ENCODE measurements around the gene SPATA21. TPM values are rescaled to one million over a fixed set of nuclear protein-coding genes. Genes with fewer than 3 reads are reported as not detected.

The SPATA21 gene
- total RNA-seq, 1 experiment from 2014 or later, result not detected

DNA sequence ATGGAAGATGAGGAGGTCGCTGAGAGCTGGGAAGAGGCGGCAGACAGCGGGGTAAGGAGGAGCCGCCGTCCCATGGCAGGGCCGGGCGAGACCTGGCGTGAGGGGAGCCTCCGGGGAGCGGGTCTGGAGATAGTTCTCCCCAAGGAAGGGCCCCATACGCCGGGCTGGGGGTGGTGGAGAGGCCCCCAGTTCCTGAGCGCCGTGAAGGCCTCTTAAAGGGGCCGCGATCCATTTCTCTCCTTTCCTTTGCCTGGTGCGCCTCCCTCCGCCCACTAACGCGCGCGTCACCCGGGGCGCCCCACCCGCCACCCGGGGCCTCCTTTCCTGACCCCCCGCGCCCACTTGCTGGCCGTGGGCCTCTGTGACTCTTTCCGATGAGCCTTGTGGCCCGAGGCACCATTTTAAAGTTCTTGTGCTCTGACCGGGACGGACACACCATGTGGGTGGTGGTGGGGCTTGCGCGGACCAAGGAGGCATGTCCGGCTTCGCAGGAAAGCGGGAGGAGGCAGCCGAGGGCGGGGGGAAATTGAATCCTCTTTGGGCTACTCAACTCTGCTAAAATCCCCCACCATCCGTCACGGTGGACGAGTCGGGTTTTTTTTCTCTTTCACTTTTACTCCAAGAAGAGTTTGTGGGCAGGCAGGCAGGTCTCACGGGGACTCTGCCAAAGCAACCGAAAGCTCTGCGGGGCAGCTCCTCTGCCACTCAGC is 69.8 kb downstream of the SPATA21 start (continued):
- TF ChIP-seq, protein P1, sequence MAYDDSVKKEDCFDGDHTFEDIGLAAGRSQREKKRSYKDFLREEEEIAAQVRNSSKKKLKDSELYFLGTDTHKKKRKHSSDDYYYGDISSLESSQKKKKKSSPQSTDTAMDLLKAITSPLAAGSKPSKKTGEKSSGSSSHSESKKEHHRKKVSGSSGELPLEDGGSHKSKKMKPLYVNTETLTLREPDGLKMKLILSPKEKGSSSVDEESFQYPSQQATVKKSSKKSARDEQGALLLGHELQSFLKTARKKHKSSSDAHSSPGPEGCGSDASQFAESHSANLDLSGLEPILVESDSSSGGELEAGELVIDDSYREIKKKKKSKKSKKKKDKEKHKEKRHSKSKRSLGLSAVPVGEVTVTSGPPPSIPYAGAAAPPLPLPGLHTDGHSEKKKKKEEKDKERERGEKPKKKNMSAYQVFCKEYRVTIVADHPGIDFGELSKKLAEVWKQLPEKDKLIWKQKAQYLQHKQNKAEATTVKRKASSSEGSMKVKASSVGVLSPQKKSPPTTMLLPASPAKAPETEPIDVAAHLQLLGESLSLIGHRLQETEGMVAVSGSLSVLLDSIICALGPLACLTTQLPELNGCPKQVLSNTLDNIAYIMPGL (CRISPR knock-in tag; IDR thresholded peaks at IDR 0.05), result 0 out of 2 replicates have a peak, but pooled peaks have one; percentile 22
- TF ChIP-seq, protein P2, sequence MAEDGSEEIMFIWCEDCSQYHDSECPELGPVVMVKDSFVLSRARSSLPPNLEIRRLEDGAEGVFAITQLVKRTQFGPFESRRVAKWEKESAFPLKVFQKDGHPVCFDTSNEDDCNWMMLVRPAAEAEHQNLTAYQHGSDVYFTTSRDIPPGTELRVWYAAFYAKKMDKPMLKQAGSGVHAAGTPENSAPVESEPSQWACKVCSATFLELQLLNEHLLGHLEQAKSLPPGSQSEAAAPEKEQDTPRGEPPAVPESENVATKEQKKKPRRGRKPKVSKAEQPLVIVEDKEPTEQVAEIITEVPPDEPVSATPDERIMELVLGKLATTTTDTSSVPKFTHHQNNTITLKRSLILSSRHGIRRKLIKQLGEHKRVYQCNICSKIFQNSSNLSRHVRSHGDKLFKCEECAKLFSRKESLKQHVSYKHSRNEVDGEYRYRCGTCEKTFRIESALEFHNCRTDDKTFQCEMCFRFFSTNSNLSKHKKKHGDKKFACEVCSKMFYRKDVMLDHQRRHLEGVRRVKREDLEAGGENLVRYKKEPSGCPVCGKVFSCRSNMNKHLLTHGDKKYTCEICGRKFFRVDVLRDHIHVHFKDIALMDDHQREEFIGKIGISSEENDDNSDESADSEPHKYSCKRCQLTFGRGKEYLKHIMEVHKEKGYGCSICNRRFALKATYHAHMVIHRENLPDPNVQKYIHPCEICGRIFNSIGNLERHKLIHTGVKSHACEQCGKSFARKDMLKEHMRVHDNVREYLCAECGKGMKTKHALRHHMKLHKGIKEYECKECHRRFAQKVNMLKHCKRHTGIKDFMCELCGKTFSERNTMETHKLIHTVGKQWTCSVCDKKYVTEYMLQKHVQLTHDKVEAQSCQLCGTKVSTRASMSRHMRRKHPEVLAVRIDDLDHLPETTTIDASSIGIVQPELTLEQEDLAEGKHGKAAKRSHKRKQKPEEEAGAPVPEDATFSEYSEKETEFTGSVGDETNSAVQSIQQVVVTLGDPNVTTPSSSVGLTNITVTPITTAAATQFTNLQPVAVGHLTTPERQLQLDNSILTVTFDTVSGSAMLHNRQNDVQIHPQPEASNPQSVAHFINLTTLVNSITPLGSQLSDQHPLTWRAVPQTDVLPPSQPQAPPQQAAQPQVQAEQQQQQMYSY (CRISPR knock-in tag; IDR thresholded peaks at IDR 0.05), result peak; percentile 84
- TF ChIP-seq CREB1 (CRISPR knock-in tag; IDR thresholded peaks at IDR 0.05) (no peak), ETV6 (CRISPR knock-in tag; IDR thresholded peaks at IDR 0.05) (peak; percentile 65; the same call in 1 of the 2 replicates), MLX (CRISPR knock-in tag; IDR thresholded peaks at IDR 0.05) (no peak), NFYB (CRISPR knock-in tag; conservative IDR thresholded peaks at IDR 0.05; ENCODE audit: low read depth) (no peak), CBFB (CRISPR knock-in tag; IDR thresholded peaks at IDR 0.05; ENCODE audit: low read depth) (no peak), KAT7 (CRISPR knock-in tag; IDR thresholded peaks at IDR 0.05; ENCODE audit: borderline replicate concordance) (no peak), ATF1 (CRISPR knock-in tag; IDR thresholded peaks at IDR 0.05) (no peak), STAT6 (CRISPR knock-in tag; conservative IDR thresholded peaks at IDR 0.05; ENCODE audit: low read depth) (no peak), GABPB1 (CRISPR knock-in tag; IDR thresholded peaks at IDR 0.05) (no peak), MYBL2 (CRISPR knock-in tag; IDR thresholded peaks at IDR 0.05) (no peak), NR2C2 (CRISPR knock-in tag; IDR thresholded peaks at IDR 0.05) (no peak), ZNF416 (CRISPR knock-in tag; IDR thresholded peaks at IDR 0.05) (0 out of 2 replicates have a peak, but pooled peaks have one; percentile 51), TEAD1 (CRISPR knock-in tag; IDR thresholded peaks at IDR 0.05) (no peak), HMGA2 (CRISPR knock-in tag; IDR thresholded peaks at IDR 0.05) (no peak), MXD4 (CRISPR knock-in tag; IDR thresholded peaks at IDR 0.05; ENCODE audit: borderline replicate concordance) (no peak), CREM (CRISPR knock-in tag; IDR thresholded peaks at IDR 0.05) (0 out of 2 replicates have a peak, but pooled peaks have one; percentile 7)
- TF ChIP-seq, protein P3, sequence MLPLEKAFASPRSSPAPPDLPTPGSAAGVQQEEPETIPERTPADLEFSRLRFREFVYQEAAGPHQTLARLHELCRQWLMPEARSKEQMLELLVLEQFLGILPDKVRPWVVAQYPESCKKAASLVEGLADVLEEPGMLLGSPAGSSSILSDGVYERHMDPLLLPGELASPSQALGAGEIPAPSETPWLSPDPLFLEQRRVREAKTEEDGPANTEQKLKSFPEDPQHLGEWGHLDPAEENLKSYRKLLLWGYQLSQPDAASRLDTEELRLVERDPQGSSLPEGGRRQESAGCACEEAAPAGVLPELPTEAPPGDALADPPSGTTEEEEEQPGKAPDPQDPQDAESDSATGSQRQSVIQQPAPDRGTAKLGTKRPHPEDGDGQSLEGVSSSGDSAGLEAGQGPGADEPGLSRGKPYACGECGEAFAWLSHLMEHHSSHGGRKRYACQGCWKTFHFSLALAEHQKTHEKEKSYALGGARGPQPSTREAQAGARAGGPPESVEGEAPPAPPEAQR (CRISPR knock-in tag; IDR thresholded peaks at IDR 0.05), result no peak
- TF ChIP-seq, protein P4, sequence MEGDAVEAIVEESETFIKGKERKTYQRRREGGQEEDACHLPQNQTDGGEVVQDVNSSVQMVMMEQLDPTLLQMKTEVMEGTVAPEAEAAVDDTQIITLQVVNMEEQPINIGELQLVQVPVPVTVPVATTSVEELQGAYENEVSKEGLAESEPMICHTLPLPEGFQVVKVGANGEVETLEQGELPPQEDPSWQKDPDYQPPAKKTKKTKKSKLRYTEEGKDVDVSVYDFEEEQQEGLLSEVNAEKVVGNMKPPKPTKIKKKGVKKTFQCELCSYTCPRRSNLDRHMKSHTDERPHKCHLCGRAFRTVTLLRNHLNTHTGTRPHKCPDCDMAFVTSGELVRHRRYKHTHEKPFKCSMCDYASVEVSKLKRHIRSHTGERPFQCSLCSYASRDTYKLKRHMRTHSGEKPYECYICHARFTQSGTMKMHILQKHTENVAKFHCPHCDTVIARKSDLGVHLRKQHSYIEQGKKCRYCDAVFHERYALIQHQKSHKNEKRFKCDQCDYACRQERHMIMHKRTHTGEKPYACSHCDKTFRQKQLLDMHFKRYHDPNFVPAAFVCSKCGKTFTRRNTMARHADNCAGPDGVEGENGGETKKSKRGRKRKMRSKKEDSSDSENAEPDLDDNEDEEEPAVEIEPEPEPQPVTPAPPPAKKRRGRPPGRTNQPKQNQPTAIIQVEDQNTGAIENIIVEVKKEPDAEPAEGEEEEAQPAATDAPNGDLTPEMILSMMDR (IDR thresholded peaks at IDR 0.05), result no peak
- TF ChIP-seq, protein P5, sequence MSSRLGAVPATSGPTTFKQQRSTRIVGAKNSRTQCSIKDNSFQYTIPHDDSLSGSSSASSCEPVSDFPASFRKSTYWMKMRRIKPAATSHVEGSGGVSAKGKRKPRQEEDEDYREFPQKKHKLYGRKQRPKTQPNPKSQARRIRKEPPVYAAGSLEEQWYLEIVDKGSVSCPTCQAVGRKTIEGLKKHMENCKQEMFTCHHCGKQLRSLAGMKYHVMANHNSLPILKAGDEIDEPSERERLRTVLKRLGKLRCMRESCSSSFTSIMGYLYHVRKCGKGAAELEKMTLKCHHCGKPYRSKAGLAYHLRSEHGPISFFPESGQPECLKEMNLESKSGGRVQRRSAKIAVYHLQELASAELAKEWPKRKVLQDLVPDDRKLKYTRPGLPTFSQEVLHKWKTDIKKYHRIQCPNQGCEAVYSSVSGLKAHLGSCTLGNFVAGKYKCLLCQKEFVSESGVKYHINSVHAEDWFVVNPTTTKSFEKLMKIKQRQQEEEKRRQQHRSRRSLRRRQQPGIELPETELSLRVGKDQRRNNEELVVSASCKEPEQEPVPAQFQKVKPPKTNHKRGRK (CRISPR knock-in tag; IDR thresholded peaks at IDR 0.05; ENCODE audit: borderline replicate concordance), result no peak
- TF ChIP-seq, protein P6, sequence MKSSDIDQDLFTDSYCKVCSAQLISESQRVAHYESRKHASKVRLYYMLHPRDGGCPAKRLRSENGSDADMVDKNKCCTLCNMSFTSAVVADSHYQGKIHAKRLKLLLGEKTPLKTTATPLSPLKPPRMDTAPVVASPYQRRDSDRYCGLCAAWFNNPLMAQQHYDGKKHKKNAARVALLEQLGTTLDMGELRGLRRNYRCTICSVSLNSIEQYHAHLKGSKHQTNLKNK (CRISPR knock-in tag; IDR thresholded peaks at IDR 0.05), result no peak
- TF ChIP-seq, protein P7, sequence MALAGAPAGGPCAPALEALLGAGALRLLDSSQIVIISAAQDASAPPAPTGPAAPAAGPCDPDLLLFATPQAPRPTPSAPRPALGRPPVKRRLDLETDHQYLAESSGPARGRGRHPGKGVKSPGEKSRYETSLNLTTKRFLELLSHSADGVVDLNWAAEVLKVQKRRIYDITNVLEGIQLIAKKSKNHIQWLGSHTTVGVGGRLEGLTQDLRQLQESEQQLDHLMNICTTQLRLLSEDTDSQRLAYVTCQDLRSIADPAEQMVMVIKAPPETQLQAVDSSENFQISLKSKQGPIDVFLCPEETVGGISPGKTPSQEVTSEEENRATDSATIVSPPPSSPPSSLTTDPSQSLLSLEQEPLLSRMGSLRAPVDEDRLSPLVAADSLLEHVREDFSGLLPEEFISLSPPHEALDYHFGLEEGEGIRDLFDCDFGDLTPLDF (CRISPR knock-in tag; IDR thresholded peaks at IDR 0.05), result no peak

All from WTC11 (cell line).